SK-N-SH (cell line): ENCODE measurements around the gene AKT3. TPM values are rescaled to one million over a fixed set of nuclear protein-coding genes. Genes with fewer than 3 reads are reported as not detected.

Experiments
- CTCF ChIA-PET: fragments of 300-600, 350-600 bp; formaldehyde crosslinking; extraction: SDS; loops from one replicate; lab custom pipeline; 2021; lab: Yijun Ruan, JAX
- POLR2A ChIA-PET: fragments of 350-600 bp; sonication (Branson Sonifier 250); formaldehyde crosslinking; extraction: SDS; loops from one replicate; lab custom pipeline; 2020; ENCODE audit warnings: antibody characterized with exemption, inconsistent platforms; lab: Yijun Ruan, JAX
- DNase-seq: peaks from one replicate; pipeline ENCODE4 v3.0.0; 2012
- H2AFZ ChIP-seq: fragments of 200-600 bp; sonication (generic); 2 replicates; pipeline ENCODE4 v1.8.1; 2016; ENCODE audit warnings: antibody characterized with exemption, mild to moderate bottlenecking, low read depth
- H3F3A ChIP-seq: fragments of 200-600 bp; sonication (generic); replicated peaks from 2 replicates; pipeline ENCODE3; 2016; ENCODE audit warnings: antibody characterized with exemption, mild to moderate bottlenecking; ENCODE audit not compliant: insufficient read depth
- H3K27ac ChIP-seq, 2 experiments: fragments of 200-500 bp in 1 of 2; fragments of 200-600 bp in 1 of 2; sonication (Bioruptor generic) in 1 of 2; sonication (generic), shearing (Covaris generic) in 1 of 2; 2 replicates each; pipeline versions ENCODE4 v1.5.1 to v1.6.1; 2014 to 2016; ENCODE audit warnings: low read depth in 2 of 2, inconsistent platforms in 1 of 2, low read length in 1 of 2, mild to moderate bottlenecking in 1 of 2, mixed read lengths in 1 of 2
- H3K27me3 ChIP-seq: fragments of 200-600 bp; sonication (generic), shearing (Covaris generic); 2 replicates; pipeline ENCODE4 v1.6.1; 2016; ENCODE audit warnings: mixed run types; ENCODE audit not compliant: insufficient read depth
- H3K36me3 ChIP-seq, 2 experiments: fragments of 200-500 bp in 1 of 2; fragments of 200-600 bp in 1 of 2; sonication (Bioruptor generic) in 1 of 2; sonication (generic) in 1 of 2; replicated peaks in 1 of 2; 2 replicates each; pipeline versions ENCODE3 to v1.5.1; 2014 to 2016; ENCODE audit warnings: low read length in 1 of 2, mild to moderate bottlenecking in 1 of 2; ENCODE audit not compliant: insufficient read depth in 2 of 2, control insufficient read depth in 1 of 2
- H3K4me1 ChIP-seq, 2 experiments: fragments of 200-500 bp in 1 of 2; fragments of 200-600 bp in 1 of 2; sonication (Bioruptor generic) in 1 of 2; sonication (generic), shearing (Covaris generic) in 1 of 2; 2 replicates each; pipeline versions ENCODE4 v1.5.1 to v1.6.1; 2014 to 2016; ENCODE audit warnings: low read depth in 1 of 2, low read length in 1 of 2, mixed run types in 1 of 2; ENCODE audit not compliant: insufficient read depth in 2 of 2, control insufficient read depth in 1 of 2
- H3K4me2 ChIP-seq: fragments of 200-600 bp; sonication (generic), shearing (Covaris generic); 2 replicates; pipeline ENCODE4 v1.6.1; 2017; ENCODE audit warnings: mixed run types
- H3K4me3 ChIP-seq, 2 experiments: fragments of 200-500 bp in 1 of 2; fragments of 200-600 bp in 1 of 2; sonication (Bioruptor generic) in 1 of 2; sonication (generic), shearing (Covaris generic) in 1 of 2; 2 replicates each; pipeline versions ENCODE4 v1.5.1 to v1.8.1; 2014 to 2016; ENCODE audit warnings: low read depth in 2 of 2, inconsistent platforms in 1 of 2, low read length in 1 of 2, mild to moderate bottlenecking in 1 of 2, mixed read lengths in 1 of 2, moderate library complexity in 1 of 2
- H3K79me2 ChIP-seq: fragments of 200-600 bp; sonication (generic); 2 replicates; pipeline ENCODE4 v1.8.1; 2017; ENCODE audit warnings: mild to moderate bottlenecking; ENCODE audit not compliant: insufficient read depth
- H3K9ac ChIP-seq: fragments of 200-600 bp; sonication (generic); 2 replicates; pipeline ENCODE4 v1.6.1; 2017; ENCODE audit warnings: mixed run types
- H3K9me2 ChIP-seq: fragments of 200-600 bp; sonication (generic); 2 replicates; pipeline ENCODE4 v1.6.1; 2017; ENCODE audit warnings: mixed run types
- H3K9me3 ChIP-seq: fragments of 200-600 bp; sonication (generic); 2 replicates; pipeline ENCODE4 v1.6.1; 2017; ENCODE audit warnings: mixed run types, mild to moderate bottlenecking, moderate library complexity
- H4K20me1 ChIP-seq: fragments of 200-600 bp; sonication (generic); 2 replicates; pipeline ENCODE4 v1.6.1; 2017; ENCODE audit warnings: mild to moderate bottlenecking, mixed run types; ENCODE audit not compliant: insufficient read depth
- CHD2 ChIP-seq: fragments of 150-350 bp; IDR thresholded peaks from 2 replicates; pipeline ENCODE4 v1.6.1; 2018; ENCODE audit warnings: low read length; ENCODE audit not compliant: partially characterized antibody
- ELF1 ChIP-seq: IDR thresholded peaks from 2 replicates; pipeline ENCODE4 v1.4.0; 2012
- EP300 ChIP-seq, 2 experiments: IDR thresholded peaks; 2 replicates each; pipeline versions ENCODE4 v1.4.0 to v1.6.1; 2012; ENCODE audit warnings: borderline replicate concordance in 1 of 2, low read depth in 1 of 2, low read length in 1 of 2
- EZH2phosphoT487 ChIP-seq: fragments of 200-600 bp; sonication (generic); IDR thresholded peaks from 2 replicates; pipeline ENCODE4 v1.6.1; 2017; ENCODE audit warnings: low read depth, mixed run types, mild to moderate bottlenecking, antibody characterized with exemption, moderate library complexity, borderline replicate concordance
- FOSL2 ChIP-seq: IDR thresholded peaks from 2 replicates; pipeline ENCODE4 v1.4.0; 2012; ENCODE audit warnings: low read depth, mild to moderate bottlenecking, moderate library complexity, borderline replicate concordance
- IRF3 ChIP-seq: fragments of 150-350 bp; IDR thresholded peaks from 2 replicates; pipeline ENCODE4 v1.6.1; 2016; ENCODE audit warnings: mild to moderate bottlenecking, low read depth, low read length
- JUND ChIP-seq: IDR thresholded peaks from 2 replicates; pipeline ENCODE4 v1.4.0; 2012
- MAX ChIP-seq: IDR thresholded peaks from 2 replicates; pipeline ENCODE4 v1.4.0; 2012; ENCODE audit warnings: low read depth
- MEF2A ChIP-seq: IDR thresholded peaks from 2 replicates; pipeline ENCODE4 v1.4.0; 2012; ENCODE audit warnings: low read depth, borderline replicate concordance
- NFIC ChIP-seq: IDR thresholded peaks from 2 replicates; pipeline ENCODE4 v1.4.0; 2012; ENCODE audit warnings: borderline replicate concordance
- POLR2AphosphoS5 ChIP-seq: IDR thresholded peaks from 2 replicates; pipeline ENCODE4 v1.6.1; 2012; ENCODE audit warnings: low read depth, low read length
- RAD21 ChIP-seq: IDR thresholded peaks from 2 replicates; pipeline ENCODE4 v1.6.1; 2012; ENCODE audit warnings: mild to moderate bottlenecking, low read length
- RCOR1 ChIP-seq: fragments of 150-350 bp; IDR thresholded peaks from 2 replicates; pipeline ENCODE4 v1.6.1; 2017; ENCODE audit warnings: antibody characterized with exemption, low read length
- RXRA ChIP-seq: IDR thresholded peaks from 2 replicates; pipeline ENCODE4 v1.4.0; 2012; ENCODE audit warnings: low read depth, mild to moderate bottlenecking, borderline replicate concordance
- SIN3A ChIP-seq: IDR thresholded peaks from 2 replicates; pipeline ENCODE4 v1.6.1; 2012; ENCODE audit warnings: low read depth, mild to moderate bottlenecking, low read length, moderate library complexity, borderline replicate concordance
- ZBTB33 ChIP-seq: IDR thresholded peaks from 2 replicates; pipeline ENCODE4 v1.4.0; 2012; ENCODE audit warnings: low read depth, borderline replicate concordance
- WGBS: methylation state at CpG from one replicate; pipeline ENCODE4 v1.1.6; 2017; ENCODE audit warnings: low lambda C conversion rate; 5-methylcytosine and 5-hydroxymethylcytosine counted together
- polyA plus RNA-seq, 3 experiments: library from polyadenylated mRNA; depleted of rRNA; stranded (reverse); fragments of >200 nt; gene quantifications; 2 replicates each; pipeline ENCODE4 v1.2.3, GENCODE V29; 2012
- TF ChIP-seq, protein P1 (sequence below): IDR thresholded peaks from 2 replicates; pipeline ENCODE4 v1.6.1; 2012; ENCODE audit warnings: mild to moderate bottlenecking, low read depth, low read length, moderate library complexity
- TF ChIP-seq, protein P2 (sequence below): fragments of 200-600 bp; sonication (generic); IDR thresholded peaks from 2 replicates; pipeline ENCODE4 v1.6.1; 2017; ENCODE audit warnings: antibody characterized with exemption, mild to moderate bottlenecking, moderate library complexity
- TF ChIP-seq, protein P3 (sequence below): IDR thresholded peaks from 2 replicates; pipeline ENCODE4 v1.4.0; 2012; ENCODE audit warnings: low read depth, borderline replicate concordance

AKT3 gene
- polyA plus RNA-seq, 1 of the 3 experiments (the other 2 are of a cell fraction) = 12.7 TPM

DNA sequence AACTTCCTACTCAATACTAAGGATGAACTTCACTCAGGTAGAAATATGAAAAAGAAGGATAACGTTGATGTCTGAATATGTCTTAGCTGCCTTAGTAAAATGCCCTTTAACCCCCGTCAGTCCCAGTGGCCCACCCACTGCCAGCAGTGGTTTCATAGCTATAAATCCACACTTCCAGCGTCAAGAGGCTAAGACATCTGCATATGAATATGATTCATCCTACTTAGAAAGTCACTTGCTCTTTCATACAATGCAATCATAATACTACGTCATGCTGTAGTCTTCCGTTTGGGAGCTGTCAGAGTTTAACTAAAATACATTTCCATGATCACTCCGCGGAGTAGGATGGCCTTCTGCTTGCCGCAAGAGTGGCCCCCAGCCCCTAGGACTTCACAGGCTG is 346.9 kb downstream of the AKT3 start (continued):
- TF ChIP-seq, protein P1, sequence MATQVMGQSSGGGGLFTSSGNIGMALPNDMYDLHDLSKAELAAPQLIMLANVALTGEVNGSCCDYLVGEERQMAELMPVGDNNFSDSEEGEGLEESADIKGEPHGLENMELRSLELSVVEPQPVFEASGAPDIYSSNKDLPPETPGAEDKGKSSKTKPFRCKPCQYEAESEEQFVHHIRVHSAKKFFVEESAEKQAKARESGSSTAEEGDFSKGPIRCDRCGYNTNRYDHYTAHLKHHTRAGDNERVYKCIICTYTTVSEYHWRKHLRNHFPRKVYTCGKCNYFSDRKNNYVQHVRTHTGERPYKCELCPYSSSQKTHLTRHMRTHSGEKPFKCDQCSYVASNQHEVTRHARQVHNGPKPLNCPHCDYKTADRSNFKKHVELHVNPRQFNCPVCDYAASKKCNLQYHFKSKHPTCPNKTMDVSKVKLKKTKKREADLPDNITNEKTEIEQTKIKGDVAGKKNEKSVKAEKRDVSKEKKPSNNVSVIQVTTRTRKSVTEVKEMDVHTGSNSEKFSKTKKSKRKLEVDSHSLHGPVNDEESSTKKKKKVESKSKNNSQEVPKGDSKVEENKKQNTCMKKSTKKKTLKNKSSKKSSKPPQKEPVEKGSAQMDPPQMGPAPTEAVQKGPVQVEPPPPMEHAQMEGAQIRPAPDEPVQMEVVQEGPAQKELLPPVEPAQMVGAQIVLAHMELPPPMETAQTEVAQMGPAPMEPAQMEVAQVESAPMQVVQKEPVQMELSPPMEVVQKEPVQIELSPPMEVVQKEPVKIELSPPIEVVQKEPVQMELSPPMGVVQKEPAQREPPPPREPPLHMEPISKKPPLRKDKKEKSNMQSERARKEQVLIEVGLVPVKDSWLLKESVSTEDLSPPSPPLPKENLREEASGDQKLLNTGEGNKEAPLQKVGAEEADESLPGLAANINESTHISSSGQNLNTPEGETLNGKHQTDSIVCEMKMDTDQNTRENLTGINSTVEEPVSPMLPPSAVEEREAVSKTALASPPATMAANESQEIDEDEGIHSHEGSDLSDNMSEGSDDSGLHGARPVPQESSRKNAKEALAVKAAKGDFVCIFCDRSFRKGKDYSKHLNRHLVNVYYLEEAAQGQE = no peak
- TF ChIP-seq ZBTB33 (no peak), POLR2AphosphoS5 (no peak), SIN3A (no peak), RAD21 (no peak), RXRA (no peak)

DNA sequence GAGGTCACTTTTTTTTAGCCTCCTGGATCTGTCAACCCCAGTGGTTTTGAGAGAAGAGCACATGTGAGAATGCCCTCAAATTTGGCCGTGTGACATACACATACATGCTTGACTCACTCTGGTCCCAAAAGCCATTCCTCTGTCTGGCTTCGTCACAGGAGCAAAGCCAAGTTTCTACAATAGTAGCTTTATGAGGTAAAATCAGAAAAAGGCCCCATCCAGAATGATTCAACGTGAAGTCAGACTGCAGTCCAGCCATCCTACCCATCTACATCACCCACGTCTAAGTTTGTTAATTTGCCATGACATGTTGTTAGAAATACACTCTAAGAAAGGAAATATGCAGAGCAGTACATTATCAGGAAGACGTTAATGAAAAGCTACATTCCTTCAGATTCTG is 349.0 kb downstream of the AKT3 start:
- H3K4me1 ChIP-seq = peaks cover 0 to 13% of the 10 kb centered on the region in 2 experiments; a peak in 1 of 4 replicates
- ChIA-PET POLR2A (no interaction called here), CTCF (no interaction called here)
- no peaks in the 10 kb centered on the region for H3K27me3 ChIP-seq
- no peak overlapping the region for H3K4me3 ChIP-seq
- peaks cover 37 to 58% of the 10 kb centered on the region in 2 experiments for H3K36me3 ChIP-seq
- DNase-seq = no peak
- peak overlapping the region in 1 of 2 experiments; percentile 53; a peak in 3 of 4 replicates for H3K27ac ChIP-seq
- no peak overlapping the region for H3K4me2 ChIP-seq
- H3F3A ChIP-seq = peaks cover 28% of the 10 kb centered on the region
- no peaks in the 10 kb centered on the region for H4K20me1 ChIP-seq
- WGBS = 33% methylated on average over 5 of the region's 5 CpGs
- H3K9ac ChIP-seq = no peak overlapping the region
- no peak overlapping the region for H2AFZ ChIP-seq
- no peaks in the 10 kb centered on the region for H3K9me3 ChIP-seq
- H3K9me2 ChIP-seq = no peaks in the 10 kb centered on the region
- no peaks in the 10 kb centered on the region for H3K79me2 ChIP-seq
- TF ChIP-seq ZBTB33 (no peak), SIN3A (no peak), CHD2 (no peak), FOSL2 (peak; percentile 65), ELF1 (no peak), EZH2phosphoT487 (no peak), RCOR1 (no peak), MEF2A (no peak), RAD21 (no peak), EP300 (IDR thresholded peaks at IDR 0.05; ENCODE audit: borderline replicate concordance in 1 of 2, low read depth in 1 of 2, low read length in 1 of 2) (peak in 1 of 2 experiments; percentile 35; a peak in 1 of 4 replicates), NFIC (peak; percentile 60), IRF3 (no peak), JUND (peak; percentile 34), MAX (peak; percentile 67)
- TF ChIP-seq, protein P2, sequence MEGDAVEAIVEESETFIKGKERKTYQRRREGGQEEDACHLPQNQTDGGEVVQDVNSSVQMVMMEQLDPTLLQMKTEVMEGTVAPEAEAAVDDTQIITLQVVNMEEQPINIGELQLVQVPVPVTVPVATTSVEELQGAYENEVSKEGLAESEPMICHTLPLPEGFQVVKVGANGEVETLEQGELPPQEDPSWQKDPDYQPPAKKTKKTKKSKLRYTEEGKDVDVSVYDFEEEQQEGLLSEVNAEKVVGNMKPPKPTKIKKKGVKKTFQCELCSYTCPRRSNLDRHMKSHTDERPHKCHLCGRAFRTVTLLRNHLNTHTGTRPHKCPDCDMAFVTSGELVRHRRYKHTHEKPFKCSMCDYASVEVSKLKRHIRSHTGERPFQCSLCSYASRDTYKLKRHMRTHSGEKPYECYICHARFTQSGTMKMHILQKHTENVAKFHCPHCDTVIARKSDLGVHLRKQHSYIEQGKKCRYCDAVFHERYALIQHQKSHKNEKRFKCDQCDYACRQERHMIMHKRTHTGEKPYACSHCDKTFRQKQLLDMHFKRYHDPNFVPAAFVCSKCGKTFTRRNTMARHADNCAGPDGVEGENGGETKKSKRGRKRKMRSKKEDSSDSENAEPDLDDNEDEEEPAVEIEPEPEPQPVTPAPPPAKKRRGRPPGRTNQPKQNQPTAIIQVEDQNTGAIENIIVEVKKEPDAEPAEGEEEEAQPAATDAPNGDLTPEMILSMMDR = no peak
- TF ChIP-seq, protein P3, sequence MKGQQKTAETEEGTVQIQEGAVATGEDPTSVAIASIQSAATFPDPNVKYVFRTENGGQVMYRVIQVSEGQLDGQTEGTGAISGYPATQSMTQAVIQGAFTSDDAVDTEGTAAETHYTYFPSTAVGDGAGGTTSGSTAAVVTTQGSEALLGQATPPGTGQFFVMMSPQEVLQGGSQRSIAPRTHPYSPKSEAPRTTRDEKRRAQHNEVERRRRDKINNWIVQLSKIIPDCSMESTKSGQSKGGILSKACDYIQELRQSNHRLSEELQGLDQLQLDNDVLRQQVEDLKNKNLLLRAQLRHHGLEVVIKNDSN = no peak
